Retinal pigment epithelial cell (primary cell): ENCODE data around the gene KYAT1.
A peak's percentile ranks its signal among the peaks of the same experiment; 100 is the strongest.
"Not testable (repeated sequence)": the region's sequence is repeated elsewhere in the genome, so short reads cannot be mapped to it uniquely, and the experiment has no call there.

Experiments
- DNase-seq: peaks from one replicate; pipeline ENCODE4 v3.0.0-alpha.2; 2010; ENCODE audit warnings: low read depth
- H3K4me3 ChIP-seq: 2 replicates; pipeline ENCODE4 v1.5.1; 2011; ENCODE audit warnings: mild to moderate bottlenecking, low read length, control low read depth, moderate library complexity
- CTCF ChIP-seq: conservative IDR thresholded peaks from 2 replicates; pipeline ENCODE4 v1.5.1; 2011; ENCODE audit warnings: low read depth, low read length, control low read depth, inconsistent platforms

Gene KYAT1

GRCh38 chr9:128885376-128885775 is 3.6 kb upstream of the KYAT1 start:
- TF ChIP-seq CTCF: no peak
- H3K4me3 ChIP-seq: no peak overlapping the region
- no peak for DNase-seq

GRCh38 chr9:128884164-128884563 is 2.4 kb upstream of the KYAT1 start:
- no peak for DNase-seq
- TF ChIP-seq CTCF: no peak
- H3K4me3 ChIP-seq: no peak overlapping the region

- peak overlapping the region; percentile 78 for H3K4me3 ChIP-seq
- no peak for TF ChIP-seq CTCF
- DNase-seq: no peak
Measured at GRCh38 chr9:128882677-128883603, 1.2 kb upstream of the KYAT1 start.

- no peak overlapping the region for H3K4me3 ChIP-seq
- DNase-seq: no peak
- no peak for TF ChIP-seq CTCF
Measured at GRCh38 chr9:128877852-128878251, 3.9 kb downstream of the KYAT1 start.

- not testable (repeated sequence) for H3K4me3 ChIP-seq, DNase-seq
Measured at GRCh38 chr9:128870941-128871265, 10.8 kb downstream of the KYAT1 start.

- no peak for DNase-seq
- no peak for TF ChIP-seq CTCF
- H3K4me3 ChIP-seq: no peak overlapping the region
Measured at GRCh38 chr9:128870128-128870940, 11.4 kb downstream of the KYAT1 start.

- peak; percentile 86 for TF ChIP-seq CTCF
- DNase-seq: no peak
- H3K4me3 ChIP-seq: no peak overlapping the region
Measured at GRCh38 chr9:128863647-128864046, 18.1 kb downstream of the KYAT1 start.
